Prostate gland (tissue), 2 donors: ENCODE measurements around the gene RAD51B. TPM values are rescaled to one million over a fixed set of nuclear protein-coding genes. Genes with fewer than 3 reads are reported as not detected.
A peak's percentile ranks its signal among the peaks of the same experiment; 100 is the strongest.

Source experiments
- DNase-seq: peaks from one replicate; pipeline ENCODE4 v3.0.0-alpha.2; 2019; ENCODE audit warnings: low spot score
- H3K27ac ChIP-seq, 2 donors: fragments of 200-600 bp; sonication (generic); 2 replicates each; pipeline ENCODE4 v1.5.1; 2017 to 2019
- H3K27me3 ChIP-seq: fragments of 200-600 bp; sonication (generic); replicated peaks from 2 replicates; pipeline ENCODE4 v1.5.1; 2019; ENCODE audit not compliant: insufficient read depth
- H3K36me3 ChIP-seq, 2 donors: fragments of 200-600 bp; sonication (generic); 1 replicate in 1 of 2; 2 replicates in 1 of 2; pipeline versions ENCODE4 v1.5.1 to v1.8.1; 2017 to 2019
- H3K4me1 ChIP-seq: fragments of 200-600 bp; sonication (generic); replicated peaks from 2 replicates; pipeline ENCODE4 v1.5.1; 2019
- H3K4me3 ChIP-seq, 2 donors: fragments of 200-600 bp; sonication (generic); 2 replicates each; pipeline ENCODE4 v1.5.1; 2017 to 2019
- H3K9me3 ChIP-seq: fragments of 200-600 bp; sonication (generic); 2 replicates; pipeline ENCODE4 v1.5.1; 2017
- POLR2A ChIP-seq: fragments of 450-650 bp; IDR thresholded peaks from one replicate; pipeline ENCODE4 v1.6.1; 2016; ENCODE audit warnings: antibody characterized with exemption, mild to moderate bottlenecking
- POLR2AphosphoS5 ChIP-seq: sonication (generic); formaldehyde crosslinking; IDR thresholded peaks from one replicate; pipeline ENCODE4 v1.6.1; 2017; ENCODE audit warnings: antibody characterized with exemption
- WGBS: methylation state at CpG from one replicate; pipeline ENCODE4 v1.1.5; 2018; 5-methylcytosine and 5-hydroxymethylcytosine counted together
- intact Hi-C: fragments of 100-400 bp; cut with DNase I; formaldehyde crosslinking; loops from one replicate; pipeline ENCODE4 v1.14.2; 2022
- total RNA-seq, 2 donors: library from RNA; depleted of rRNA; stranded (reverse); fragments of >200 nt; gene quantifications; one replicate each; pipeline ENCODE4 v1.1.0, GENCODE V29; 2016
- TF ChIP-seq, protein P1 (sequence below), 4 experiments: fragments of 200-600 bp in 2 of 4; fragments of 450-650 bp in 2 of 4; sonication (generic) in 2 of 4; IDR thresholded peaks; 1 replicate in 3 of 4; 2 replicates in 1 of 4; pipeline ENCODE4 v1.5.1; 2016 to 2019; ENCODE audit warnings: antibody characterized with exemption in 4 of 4, mild to moderate bottlenecking in 2 of 4, moderate library complexity in 2 of 4

RAD51B gene
- total RNA-seq, 2 donors from 2014 or later: 14.9 to 35.8 TPM

DNA sequence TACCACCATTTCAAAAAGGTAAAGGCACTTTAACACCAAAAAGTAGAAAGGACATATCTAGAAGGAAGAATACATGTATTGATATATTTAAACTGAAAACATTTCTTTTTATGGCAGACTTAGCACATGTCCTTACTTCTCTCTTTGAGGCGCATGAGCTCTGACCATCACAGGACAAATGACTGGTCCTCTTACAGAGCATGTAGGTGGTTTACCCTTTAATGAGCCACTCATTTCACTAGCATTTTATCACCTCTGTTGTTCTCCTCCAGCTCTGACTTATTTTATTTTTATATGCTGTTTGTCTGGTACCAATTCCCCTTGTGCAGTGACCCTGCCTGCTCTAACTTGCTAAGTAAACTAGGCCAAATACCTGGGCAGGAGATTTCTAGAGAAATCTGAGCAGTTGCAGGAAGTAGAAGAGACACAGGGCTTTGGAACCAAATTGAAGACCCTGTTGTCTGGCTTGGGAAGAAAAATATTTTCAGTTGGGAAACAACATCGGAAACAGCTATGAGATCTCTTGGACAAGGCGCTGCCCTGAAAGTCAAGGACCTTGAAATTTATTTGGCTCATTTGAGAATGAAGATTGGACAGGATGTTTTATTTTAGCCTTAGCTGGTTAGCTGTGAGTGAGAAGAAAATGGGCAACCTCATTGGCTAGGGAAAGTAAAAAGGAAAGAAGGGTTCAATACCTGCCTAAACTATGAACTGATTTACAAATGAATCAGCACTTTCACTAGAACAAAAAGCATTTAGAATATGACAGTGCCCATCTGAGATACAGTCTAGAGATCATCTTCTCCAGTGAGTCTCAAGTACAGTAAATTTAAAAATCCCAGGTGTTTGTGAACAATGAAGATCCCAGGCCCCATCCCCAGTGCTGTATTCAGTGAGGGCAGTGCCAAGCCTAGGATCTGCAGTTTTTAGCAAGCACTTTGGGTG is 598.9 kb downstream of the RAD51B start:
- no peaks in the 10 kb centered on the region for H3K36me3 ChIP-seq
- peak; percentile 82 for TF ChIP-seq POLR2AphosphoS5
- TF ChIP-seq, protein P1, sequence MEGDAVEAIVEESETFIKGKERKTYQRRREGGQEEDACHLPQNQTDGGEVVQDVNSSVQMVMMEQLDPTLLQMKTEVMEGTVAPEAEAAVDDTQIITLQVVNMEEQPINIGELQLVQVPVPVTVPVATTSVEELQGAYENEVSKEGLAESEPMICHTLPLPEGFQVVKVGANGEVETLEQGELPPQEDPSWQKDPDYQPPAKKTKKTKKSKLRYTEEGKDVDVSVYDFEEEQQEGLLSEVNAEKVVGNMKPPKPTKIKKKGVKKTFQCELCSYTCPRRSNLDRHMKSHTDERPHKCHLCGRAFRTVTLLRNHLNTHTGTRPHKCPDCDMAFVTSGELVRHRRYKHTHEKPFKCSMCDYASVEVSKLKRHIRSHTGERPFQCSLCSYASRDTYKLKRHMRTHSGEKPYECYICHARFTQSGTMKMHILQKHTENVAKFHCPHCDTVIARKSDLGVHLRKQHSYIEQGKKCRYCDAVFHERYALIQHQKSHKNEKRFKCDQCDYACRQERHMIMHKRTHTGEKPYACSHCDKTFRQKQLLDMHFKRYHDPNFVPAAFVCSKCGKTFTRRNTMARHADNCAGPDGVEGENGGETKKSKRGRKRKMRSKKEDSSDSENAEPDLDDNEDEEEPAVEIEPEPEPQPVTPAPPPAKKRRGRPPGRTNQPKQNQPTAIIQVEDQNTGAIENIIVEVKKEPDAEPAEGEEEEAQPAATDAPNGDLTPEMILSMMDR (IDR thresholded peaks at IDR 0.05): no peak
- 55% methylated on average over 3 of the region's 3 CpGs for WGBS
- peak overlapping the region; percentile 38 to 60 for H3K27ac ChIP-seq
- no peaks in the 10 kb centered on the region for H3K4me1 ChIP-seq
- no peaks in the 10 kb centered on the region for H3K9me3 ChIP-seq
- intact Hi-C loops: no loop called here
- DNase-seq: peak; percentile 58
- no peaks in the 10 kb centered on the region for H3K27me3 ChIP-seq
- H3K4me3 ChIP-seq: no peak overlapping the region

DNA sequence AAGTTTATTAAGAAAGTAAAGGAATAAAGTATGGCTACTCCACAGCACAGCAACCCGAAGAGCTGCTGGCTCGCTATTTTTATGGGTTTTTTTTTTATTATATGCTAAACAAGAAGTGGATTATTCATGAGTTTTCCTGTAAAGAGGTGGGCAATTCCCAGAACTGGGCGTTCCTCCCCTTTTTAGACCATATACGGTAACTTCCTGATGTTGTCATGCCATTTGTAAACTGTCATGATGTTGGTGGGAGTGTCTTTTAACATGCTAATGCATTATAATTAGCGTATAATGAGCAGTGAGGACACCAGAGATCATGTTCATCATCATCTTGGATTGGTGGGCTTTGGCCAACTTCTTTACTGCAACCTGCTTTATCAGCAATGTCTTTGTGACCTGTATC is 600.8 kb downstream of the RAD51B start:
- no peak overlapping the region for H3K27ac ChIP-seq
- TF ChIP-seq, protein P1 (IDR thresholded peaks at IDR 0.05): no peak
- TF ChIP-seq POLR2A (no peak), POLR2AphosphoS5 (no peak)
- H3K36me3 ChIP-seq: no peaks in the 10 kb centered on the region
- no peaks in the 10 kb centered on the region for H3K4me1 ChIP-seq
- no peaks in the 10 kb centered on the region for H3K9me3 ChIP-seq
- 75% methylated on average over 5 of the region's 5 CpGs for WGBS
- DNase-seq: no peak
- no peak overlapping the region for H3K4me3 ChIP-seq
- H3K27me3 ChIP-seq: no peaks in the 10 kb centered on the region
- intact Hi-C loops: no loop called here

DNA sequence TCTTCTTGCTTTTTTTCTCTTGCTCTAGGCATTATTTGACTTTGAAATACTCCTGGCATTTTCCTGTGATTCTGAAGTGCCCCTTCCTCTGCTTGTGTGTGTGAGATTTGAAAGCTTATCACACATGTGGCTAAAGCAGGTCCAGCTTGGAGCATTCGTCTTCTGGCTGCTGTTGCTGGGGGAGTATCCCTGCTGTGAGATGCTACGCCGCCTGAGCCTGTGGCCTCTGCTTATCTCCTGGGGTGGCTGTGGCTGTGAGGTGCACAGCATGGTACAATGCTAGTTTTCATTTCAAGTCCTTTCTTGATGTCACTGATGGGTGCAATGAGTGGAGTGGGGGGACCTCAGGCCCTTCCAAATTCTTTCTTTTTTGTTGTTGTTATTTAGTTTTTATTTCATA is 601.5 kb downstream of the RAD51B start:
- intact Hi-C loops: no loop called here
- Histone ChIP-seq H3K27me3 (no peaks in the 10 kb centered on the region), H3K36me3 (no peaks in the 10 kb centered on the region), H3K9me3 (no peaks in the 10 kb centered on the region), H3K27ac (no peak overlapping the region), H3K4me3 (no peak overlapping the region), H3K4me1 (no peaks in the 10 kb centered on the region)
- no peak for DNase-seq
- WGBS: 95% methylated on average over 3 of the region's 3 CpGs
- no peak for TF ChIP-seq POLR2AphosphoS5
- TF ChIP-seq, protein P1 (IDR thresholded peaks at IDR 0.05): no peak
- no peak for TF ChIP-seq POLR2A

DNA sequence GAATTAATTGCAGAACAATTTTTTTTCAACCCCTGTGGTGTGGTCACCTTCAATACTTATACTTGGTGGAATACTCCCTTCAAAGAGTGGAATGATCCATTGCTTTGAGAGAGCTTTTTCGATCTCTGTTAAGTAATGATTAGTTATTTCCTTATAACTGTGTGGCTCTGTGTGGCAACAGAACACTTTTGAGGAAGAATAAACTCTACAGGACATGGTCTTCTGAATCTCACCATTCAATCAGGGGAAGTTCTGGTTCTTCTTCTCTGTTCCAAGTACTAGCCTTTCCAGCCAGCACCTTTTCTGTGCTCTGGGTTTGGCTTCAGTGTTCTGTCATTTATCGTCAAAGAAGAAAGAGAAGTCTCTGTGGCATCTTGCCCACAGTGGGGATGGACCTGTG is 604.1 kb downstream of the RAD51B start:
- H3K36me3 ChIP-seq: no peaks in the 10 kb centered on the region
- no peak for DNase-seq
- H3K27me3 ChIP-seq: no peaks in the 10 kb centered on the region
- 66% methylated on average over 2 of the region's 2 CpGs for WGBS
- no peak overlapping the region for H3K27ac ChIP-seq
- TF ChIP-seq, protein P1 (IDR thresholded peaks at IDR 0.05): no peak
- TF ChIP-seq POLR2AphosphoS5: no peak
- TF ChIP-seq POLR2A: no peak
- H3K4me1 ChIP-seq: no peaks in the 10 kb centered on the region
- H3K9me3 ChIP-seq: no peaks in the 10 kb centered on the region
- no peak overlapping the region for H3K4me3 ChIP-seq
- intact Hi-C loops: no loop called here
